GM19468 (cell line): ENCODE data around the gene TESMIN.

ENCODE experiments used
- ATAC-seq: cut with Tn5 transposase; IDR thresholded peaks from one replicate; pipeline ENCODE4 v1.9.1; 2021; ENCODE audit warnings: mild to moderate bottlenecking, moderate library complexity, moderate number of reproducible peaks; ENCODE audit not compliant: unreplicated experiment; ENCODE audit errors: extremely low read depth

TESMIN gene

DNA sequence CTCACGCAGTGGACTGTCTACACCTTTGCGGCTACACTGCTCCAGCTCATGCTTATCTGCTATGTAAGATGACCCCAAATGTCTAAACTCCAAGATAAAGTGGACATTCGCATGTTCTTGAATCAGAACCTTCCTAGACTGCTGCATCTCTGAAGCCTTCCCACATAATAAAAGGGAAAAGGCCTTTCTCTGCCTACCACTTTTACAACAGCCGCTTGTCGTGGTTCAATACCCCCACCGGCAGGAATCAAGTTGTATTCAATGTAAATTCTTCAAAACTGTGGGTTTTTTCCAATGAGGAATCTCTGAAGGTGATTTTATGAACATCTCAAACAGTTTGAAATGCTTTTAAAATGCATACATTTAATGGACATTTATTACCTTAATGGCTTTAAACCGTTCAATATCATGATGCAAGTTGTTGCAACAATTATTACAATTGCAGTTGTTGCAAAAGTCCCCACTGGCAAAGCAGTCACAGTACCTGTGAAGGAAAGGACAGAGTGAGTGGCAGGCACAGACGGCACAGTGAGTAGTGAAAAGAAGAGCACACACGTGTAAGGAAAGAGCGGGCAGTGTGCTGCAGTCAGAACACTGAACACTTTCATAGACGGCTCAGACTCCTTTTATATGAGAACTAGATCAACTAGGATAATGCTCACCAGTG, 35.7 kb downstream of the TESMIN start:
- ATAC-seq, result no peak

DNA sequence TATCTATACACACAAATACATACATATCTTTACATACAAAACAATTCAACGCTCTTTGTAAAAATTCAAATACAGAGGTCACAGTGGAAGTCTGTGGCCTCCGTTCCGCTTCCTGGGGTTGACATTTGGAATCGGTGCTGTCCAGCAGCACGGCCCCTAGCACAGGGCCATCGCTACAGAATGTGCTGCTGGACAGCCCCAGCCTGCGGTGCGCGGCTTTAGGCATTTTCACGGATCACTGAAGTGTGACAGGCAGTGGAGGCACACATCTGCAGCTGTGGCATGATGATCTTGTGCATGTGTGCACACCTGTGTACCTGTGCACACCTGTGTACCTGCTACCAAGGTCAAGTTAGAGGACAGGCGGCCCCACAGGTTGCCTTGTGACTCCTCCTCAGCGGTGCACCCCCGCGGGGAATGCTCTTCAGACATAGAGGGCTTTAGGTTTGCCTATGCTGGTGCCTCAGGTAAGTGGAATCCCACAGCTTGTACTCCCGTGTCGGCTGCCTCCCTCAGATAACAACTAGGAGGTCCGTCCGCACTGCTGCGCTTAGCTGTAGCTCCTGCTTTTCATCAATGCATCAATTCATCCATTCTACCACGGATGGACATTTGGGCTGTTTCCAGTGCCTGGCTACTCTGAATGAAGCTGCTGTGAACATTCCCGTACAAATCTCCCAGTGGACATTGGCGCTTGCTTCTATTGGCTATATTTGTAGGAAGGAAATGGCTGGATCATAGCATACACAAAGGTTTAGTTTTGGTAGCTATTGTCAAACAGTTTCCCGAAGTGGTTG, 37.1 kb downstream of the TESMIN start:
- no peak for ATAC-seq

DNA sequence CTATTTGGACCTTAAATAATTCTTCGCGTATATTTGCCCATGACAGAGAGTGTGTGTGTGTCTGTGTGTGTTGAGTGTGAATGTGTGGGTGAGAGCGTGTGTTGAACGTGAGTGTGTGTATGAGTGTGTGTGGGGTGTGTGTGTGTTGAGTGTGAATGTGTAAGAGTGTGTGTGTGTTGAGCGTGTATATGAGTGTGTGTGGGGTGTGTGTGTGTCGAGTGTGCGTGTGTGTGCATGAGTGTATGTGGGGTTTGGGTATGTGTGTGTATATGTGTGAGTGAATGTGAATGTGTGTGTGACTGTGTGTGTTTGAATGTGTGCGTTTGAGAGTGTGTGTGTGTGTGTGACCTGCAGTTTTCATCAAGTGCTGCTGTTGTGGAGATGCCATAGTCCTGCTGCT, 40.2 kb downstream of the TESMIN start:
- ATAC-seq, result no peak

DNA sequence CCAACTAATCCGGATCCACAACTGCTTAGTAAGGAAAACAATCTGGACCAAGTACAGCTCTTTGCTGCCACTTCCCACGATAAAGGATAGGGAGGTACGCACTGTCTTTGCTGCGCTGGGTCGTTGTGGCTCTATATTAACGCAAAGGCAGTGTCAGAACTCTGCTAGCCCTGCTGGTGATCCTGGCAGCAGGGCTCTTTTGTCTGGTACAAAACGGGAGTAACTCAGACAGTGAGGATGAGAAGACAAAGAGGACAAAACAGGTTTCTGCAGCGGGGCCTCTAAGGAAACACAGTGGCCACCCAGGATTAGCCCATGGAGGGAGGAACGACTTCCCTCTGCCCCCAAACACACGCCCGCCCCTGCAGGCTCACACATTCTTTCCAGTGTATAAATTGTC, 40.9 kb downstream of the TESMIN start:
- ATAC-seq, result no peak

DNA sequence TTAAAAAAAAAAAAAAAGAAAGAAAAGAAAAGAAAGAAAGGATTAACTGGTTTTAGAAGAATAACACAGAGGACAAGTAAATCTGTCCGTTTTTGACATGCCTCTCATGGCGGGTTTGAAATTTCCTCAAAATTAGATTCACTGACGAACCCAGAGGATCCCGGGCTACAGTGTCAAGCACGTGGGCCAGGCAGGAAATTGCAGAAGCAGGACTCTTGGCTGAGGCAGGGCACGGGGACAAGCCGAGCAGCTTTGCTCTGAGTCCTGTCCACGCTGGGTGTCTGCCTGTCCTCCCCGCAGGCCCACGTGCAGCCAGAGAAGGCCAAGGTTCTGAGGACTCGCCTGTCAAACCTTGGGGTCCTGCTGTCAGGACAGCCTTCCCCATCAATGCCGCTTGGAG, 42.3 kb downstream of the TESMIN start:
- ATAC-seq, result no peak

DNA sequence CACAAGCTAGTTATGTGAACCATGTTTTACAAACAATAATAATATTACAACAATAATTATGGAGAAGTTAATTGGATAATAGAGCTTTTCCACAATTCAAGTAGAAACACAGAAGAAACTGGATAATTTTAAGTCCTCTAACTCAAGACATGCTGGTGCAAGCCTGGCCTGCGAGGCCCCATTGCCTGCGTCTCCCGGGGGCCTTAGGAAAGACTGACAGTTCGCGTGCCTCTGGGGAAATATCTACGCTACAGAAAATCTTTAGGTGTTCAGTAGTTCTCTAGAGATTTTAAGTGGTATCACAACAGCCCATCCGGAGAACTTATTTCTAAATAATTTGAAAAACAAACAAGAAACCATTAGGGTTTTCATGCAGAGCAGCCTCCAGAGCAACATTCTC, 43.8 kb downstream of the TESMIN start:
- ATAC-seq, result no peak

DNA sequence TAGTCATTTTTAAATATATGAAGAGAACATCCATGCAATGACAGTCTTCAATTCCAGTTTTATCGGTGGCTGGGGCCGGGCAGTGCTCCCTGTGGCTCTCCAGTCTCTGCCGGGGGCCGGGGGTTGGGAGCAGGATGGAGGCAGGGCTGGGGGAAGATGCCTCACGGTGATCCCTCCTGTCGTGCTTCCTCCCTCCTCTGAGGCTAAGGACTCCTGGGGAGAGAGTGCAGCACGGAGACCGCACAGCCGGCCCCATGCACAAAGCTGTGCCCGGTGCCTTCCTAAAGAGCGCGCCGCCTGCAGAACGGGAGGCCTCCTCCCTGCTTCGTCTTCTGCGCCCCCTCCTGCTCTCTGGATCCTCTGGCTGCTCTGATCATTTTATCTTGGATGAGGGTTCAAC, 46.4 kb downstream of the TESMIN start:
- no peak for ATAC-seq

DNA sequence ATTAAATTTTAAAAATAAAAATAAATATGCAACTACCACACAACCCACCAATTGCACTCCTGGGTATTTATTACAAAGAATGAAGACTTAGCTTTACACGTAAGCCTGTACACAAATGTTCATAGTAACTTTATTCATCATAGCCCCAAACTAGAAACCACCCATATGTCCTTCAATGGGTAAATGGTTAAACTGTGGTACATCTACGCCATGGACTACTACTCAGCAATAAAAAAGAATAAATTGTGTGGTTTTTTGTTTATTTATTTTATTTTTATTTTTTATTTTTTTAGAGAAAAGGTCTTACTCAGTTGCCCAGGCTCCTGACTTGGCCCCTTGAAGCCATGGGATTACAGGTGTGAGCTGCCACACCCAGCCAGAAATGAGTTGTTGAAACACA, 52.3 kb downstream of the TESMIN start:
- no peak for ATAC-seq

DNA sequence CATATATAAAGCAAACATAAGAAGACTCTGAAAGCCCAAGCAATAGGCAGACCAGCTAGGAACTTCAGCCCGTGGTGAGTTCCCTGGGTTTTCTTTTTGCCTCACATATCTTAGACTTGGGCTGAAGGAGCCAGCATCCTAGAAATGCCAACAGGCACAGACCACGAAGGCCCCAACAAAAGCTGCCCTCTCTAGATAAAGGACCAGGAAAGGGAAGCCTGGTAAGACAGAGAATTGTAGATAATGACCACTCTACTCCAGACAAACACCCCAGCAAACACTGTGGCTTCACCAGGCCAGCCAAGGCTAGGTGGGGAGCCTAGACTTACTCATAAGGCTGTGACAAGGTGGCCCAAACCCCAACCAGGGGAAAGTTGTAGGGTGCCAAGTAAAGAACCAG, 55.8 kb downstream of the TESMIN start:
- no peak for ATAC-seq

DNA sequence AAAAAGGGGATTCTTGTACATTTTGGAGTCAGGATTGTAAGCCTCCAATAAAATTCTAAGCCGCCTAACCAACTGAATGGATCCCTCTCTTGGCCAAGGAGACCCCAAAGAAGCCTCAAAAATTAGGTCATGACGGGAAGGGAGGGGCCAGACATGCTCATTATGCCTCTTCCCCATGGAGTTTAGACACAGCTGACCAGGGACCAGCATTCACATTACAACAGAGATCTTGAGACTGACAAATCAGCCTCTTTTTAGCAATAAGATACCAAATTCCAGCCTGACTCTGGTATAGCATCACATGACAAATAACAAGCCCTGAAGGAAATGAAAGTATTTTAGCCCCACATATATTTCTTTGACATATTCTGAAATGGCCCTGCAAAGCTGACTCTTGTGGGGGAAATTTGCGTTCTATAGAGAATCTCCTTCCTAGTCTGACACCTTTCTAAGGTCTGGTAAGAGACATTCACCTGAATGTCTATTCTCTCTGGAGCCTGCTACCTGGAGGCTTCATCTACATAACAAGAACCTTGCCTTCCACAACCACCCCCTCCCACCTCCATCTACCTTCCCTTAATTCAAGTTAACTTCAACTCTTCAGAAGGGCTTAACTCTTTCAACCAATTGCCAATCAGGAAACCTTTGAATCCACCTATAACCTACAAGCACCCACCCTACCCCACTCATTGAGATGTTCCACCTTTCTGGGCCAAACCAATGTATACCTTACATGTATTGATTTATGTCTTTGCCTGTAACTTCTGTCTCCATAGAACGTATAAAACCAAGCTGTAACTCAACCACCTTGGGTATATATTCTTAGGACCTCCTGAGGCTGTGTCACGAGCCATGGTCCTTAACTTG, 56.7 kb downstream of the TESMIN start:
- ATAC-seq, result no peak

DNA sequence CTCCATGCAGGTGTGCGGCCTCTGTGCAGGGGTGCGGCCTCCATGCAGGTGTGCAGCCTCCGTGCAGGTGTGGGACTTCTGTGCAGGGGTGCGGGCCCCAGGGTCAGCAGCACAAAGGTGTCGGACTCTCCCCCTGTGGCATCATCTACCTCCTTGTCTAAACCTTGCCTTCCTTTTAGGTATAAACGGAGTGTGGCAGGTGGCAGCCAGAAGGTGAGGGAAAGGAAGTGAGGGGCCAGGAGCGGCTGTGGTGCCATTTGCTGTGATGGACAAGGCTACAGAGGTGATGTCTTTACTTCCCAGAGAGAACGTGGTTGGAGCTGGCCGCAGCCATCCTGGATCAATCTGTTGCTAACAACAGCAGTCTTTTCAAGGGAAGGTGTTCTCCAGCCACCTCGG, 57.8 kb downstream of the TESMIN start:
- no peak for ATAC-seq

DNA sequence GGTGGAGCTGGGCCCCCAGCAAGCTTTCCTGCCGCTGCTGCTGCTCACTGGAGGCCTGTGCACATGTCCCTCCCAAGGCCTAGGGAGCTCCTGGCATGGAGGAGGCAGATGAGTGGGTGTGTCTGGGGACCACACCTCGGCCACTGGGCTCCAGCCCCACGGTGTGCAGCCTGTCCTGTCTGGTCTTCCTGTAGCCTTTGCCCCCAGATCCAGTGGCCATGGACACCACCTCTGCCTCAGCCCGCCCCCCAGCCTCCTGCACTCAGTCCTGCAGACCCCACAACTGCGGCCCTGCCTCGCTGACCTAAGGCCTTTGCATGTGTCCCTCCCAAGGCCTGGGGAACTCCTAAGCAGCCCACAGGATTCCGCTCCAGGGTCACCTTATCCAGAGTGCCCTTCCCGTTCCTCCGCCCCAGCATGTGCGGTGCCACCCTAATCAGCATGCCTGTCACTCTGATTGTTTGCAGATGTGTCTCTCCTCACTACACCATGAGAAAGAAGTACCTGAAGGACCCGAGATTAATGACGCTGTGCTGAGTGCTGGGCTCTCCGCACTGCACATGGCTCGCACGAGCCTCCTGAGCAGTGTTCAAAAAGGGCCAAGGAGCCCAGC, 58.3 kb downstream of the TESMIN start:
- no peak for ATAC-seq

DNA sequence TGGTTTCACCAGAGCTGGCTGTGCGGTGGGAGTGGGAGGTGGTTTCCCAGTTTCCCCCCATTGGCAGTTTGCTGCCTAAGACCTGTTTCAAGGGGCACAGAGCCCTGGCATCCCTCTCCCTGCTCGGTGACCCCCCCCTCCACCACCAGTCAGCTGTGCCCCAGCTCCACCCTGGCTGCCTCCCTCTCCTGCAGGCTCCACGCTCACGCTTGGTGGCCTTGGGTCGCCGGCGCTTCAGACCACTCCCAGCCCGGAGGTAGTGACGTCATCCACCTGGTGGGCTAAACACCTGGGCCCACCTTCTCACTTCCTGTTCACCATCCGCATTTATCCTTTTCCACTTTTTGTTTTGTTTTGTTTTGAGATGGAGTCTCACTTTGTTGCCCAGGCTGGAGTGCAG, 59.2 kb downstream of the TESMIN start:
- ATAC-seq, result no peak

DNA sequence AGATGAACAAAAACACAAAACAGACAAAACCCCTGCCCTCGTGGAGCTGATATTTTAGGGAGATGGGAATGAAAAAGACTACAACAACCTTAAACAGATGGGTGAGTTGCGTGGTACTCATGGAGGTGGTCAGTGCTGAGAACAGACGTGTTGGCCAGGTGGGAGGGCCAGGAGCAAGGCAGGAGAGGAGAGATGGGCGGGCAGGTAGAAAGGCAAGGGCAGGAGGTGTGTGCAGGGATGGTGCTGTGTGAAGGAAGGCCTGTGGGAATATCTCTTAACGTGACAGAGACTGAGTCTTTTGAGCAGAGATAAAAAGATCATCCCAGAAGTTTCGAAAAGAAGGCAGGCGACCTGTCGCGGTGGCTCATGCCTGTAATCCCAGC, 59.9 kb downstream of the TESMIN start:
- ATAC-seq, result no peak

DNA sequence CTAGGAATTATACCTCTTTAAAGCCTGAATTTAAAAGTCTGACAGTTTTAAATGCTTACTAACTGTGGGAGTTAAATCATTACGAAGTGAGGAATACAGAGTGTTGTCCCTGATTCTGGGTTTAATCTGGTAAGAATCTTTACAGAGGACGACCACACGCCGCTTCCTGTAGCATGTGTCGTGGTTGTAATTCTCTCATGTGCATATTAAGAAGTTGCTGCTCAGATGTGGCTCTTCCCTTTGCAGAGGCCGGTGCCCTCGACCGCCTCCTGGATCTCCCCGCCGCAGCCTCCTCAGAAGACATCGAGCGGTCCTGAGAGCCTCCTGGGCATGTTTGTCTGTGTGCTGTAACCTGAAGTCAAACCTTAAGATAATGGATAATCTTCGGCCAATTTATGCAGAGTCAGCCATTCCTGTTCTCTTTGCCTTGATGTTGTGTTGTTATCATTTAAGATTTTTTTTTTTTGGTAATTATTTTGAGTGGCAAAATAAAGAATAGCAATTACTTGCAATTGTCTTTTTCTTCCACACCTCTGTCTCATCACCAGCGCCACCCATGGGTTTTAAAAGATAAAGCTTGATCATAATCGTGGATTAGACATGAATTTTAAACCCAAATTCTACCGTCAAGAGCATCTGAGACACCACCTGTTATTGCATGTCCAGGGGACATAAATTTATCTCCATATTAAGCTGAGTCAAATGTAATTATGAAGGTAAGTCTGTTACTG, 60.5 kb downstream of the TESMIN start:
- ATAC-seq, result no peak

DNA sequence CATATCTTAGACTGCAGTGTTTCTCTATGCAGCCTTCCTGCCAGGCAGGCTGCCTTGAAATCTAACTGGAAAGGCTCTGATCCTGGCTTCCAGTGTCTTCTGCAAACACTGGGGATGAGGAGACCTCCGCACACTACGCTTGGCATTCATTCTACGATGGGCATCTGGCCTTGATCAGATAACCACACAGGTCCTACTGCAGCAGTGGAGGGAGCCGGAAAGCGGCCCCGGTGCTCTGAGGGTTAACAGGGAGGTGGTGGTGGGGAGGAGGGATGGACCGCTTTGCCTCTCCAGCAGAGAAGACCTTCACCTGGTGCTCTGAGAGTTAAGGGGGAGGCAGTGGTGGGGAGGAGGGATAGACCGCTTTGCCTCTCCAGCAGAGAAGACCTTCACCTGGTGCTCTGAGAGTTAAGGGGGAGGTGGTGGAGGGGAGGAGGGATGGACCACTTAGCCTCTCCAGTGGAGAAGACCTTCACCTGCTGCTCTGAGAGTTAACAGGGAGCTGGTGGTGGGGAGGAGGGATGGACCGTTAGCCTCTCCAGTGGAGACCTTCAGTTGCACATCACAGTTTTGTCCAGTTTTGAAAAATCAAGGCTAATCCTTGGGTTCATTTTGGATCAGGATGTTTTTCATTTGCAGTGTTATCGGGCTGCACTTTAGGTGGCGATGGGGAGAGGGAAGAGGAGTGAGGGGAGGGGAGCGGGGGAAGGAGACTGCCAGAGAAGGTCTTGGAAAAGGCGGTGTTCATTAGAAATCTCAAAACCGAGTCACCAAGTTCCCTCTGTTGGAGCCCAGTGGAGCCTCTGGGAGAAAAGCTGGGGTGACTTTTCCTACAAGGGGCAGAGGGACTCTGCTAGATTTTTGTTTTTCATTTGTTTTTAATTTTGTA, 61.3 kb downstream of the TESMIN start:
- ATAC-seq, result no peak

DNA sequence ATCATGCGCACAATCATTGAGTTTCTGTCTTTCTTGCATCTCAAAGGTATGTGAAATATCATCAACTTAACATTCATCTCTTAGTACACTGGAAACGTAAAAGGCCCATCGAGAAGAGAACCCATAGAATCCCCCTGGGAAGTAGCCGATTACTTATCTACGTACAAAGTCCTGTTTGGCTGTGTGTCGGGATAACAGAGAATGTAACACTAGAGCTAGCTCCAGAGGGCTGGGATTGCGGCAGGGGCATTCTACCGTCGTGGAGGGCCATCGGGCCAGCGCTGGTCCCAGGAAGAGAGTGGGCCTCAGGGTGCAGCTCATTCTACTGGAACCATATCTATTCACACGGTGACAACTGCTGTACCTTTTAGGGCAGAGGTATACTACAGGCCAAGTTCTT, 62.4 kb downstream of the TESMIN start:
- ATAC-seq, result no peak

DNA sequence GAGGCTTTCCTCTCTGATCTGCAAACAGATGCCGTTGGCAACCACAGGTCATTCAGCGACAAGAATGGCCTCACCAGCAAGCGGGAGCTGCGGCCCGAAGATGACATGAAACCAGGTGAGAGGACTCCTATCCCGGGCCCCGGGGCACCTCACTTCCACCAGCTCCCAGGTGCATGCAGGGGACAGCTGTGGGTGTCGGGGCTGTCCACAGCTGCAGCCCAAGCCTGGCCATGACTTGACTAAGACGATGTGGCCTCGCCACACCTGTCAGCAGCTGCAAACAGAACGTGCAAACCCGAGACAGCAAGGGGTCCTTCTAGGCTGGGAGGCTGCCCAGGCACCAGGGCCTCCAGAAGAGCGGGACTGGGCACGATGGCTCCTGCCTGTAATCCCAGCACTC, 63.3 kb downstream of the TESMIN start:
- ATAC-seq, result no peak

DNA sequence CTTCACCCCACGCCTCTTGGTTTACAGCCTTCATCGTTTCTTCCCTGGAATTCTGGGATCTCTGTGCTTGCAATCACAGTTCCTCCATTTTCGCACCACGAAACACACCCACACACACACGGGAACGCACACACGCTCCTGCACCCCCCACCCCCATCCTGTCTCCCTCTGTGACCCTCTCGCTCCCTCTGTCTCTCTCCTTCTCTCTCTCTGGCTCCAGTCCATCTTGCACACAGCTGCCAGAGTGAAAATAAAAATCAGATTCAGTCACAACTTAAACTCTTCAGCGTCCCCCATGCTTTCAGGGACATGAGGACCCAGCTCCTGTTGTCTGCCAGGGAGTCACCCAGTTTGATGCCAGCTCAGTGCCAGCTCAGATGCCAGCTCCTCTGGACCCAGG, 64.0 kb downstream of the TESMIN start:
- ATAC-seq, result no peak
